Measurements from ENCODE around the gene SNED1. TPM values are rescaled to one million over a fixed set of nuclear protein-coding genes. Genes with fewer than 3 reads are reported as not detected.
A peak's percentile ranks its signal among the peaks of the same experiment; 100 is the strongest.

The SNED1 gene
- total and polyA plus RNA-seq, 9 donors: 16.7 to 69.5 (median 38.9) TPM

DNA sequence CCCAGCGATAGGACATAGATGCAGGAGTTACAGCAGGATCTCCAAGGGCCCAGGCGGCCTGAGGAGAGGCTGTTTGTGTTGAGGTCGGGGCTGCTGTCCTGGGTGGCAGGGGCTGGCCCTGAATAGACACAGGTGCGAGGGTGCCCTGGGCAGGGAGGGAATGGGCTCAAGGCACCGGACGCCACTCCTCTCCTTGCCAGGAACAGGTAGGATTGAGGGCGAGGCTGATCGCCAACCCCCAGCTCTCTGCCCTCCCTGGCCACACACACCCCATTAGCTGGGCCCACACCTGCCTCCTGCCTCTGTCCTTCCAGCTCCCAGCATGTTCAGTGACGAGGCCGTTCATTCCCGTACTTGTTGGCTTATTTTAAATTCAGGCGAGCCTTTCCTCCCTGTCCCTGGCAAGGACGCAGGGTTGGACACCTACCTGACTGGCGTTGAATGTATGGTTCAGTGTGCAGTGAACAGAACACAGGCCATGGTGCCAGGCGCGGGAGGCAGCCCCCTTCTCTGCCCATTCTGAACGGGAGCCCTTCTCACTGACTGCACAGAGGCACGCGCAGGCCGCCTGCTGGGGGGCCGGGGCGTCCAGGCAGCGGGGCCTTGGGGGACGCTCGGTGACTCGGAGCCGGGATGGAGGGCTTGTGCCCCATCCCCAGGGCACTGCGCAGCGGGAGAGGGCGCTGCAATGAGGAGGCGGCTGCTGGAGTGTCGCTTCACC lies 41.3 kb upstream of the SNED1 start:
- DNase-seq: peak in 3 of 5 donors; percentile 17 to 41 (median 33)
- no peak overlapping the region for H3K27ac ChIP-seq
- intact Hi-C loops (cut with DNase I): loop anchor here in 1 of 4 donors (5.0 kb wide), 1 partner anchor 40 kb away; no protein-coding TSS in a partner anchor
- H3K4me3 ChIP-seq: no peak overlapping the region
- TF ChIP-seq EP300 (IDR thresholded peaks at IDR 0.05): no peak
- TF ChIP-seq, protein P1, sequence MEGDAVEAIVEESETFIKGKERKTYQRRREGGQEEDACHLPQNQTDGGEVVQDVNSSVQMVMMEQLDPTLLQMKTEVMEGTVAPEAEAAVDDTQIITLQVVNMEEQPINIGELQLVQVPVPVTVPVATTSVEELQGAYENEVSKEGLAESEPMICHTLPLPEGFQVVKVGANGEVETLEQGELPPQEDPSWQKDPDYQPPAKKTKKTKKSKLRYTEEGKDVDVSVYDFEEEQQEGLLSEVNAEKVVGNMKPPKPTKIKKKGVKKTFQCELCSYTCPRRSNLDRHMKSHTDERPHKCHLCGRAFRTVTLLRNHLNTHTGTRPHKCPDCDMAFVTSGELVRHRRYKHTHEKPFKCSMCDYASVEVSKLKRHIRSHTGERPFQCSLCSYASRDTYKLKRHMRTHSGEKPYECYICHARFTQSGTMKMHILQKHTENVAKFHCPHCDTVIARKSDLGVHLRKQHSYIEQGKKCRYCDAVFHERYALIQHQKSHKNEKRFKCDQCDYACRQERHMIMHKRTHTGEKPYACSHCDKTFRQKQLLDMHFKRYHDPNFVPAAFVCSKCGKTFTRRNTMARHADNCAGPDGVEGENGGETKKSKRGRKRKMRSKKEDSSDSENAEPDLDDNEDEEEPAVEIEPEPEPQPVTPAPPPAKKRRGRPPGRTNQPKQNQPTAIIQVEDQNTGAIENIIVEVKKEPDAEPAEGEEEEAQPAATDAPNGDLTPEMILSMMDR (IDR thresholded peaks at IDR 0.05): no peak
- WGBS, 3 donors: 92 to 98% (median 95%) methylated on average over 32 of the region's 32 CpGs
- H3K9me3 ChIP-seq: no peaks in the 10 kb centered on the region
- no peaks in the 10 kb centered on the region for H3K36me3 ChIP-seq
- H3K27me3 ChIP-seq: no peaks in the 10 kb centered on the region
- peaks cover 26% of the 10 kb centered on the region for H3K4me1 ChIP-seq (ENCODE audit: insufficient read depth)

DNA sequence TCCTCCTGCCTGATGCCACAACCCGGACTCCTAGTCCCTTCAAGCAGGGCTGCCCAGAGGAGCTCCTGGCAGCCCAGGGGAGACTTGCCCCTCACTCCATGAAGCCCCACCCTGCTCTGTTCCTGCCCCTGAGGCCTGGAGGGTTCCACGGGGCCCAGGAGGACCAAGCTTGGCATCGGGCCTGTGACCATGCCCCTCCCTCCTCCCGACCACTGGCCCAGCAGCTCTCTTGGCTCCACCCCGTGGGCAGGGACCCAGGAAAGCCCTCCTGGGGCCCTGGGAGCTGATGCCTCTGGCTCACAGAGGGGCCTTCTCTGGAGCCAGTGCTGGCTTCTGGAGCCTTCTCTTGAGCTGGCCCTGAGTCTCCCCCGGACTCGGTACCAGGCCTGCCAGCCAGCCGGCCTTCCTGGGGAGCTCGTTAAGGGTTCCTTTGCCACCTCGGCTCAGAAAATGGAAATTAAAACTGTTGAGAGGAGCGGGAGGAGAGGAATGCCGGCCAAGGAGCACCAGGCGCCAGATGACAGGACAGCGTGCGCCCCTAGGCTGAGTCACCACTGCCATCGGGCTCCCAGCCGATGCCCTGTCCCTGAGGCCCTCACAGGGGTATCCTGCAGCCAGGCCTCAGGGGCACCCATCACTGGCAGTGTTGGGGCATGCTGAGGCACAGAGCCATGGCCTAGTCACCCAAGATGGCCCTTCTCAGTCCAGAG lies 40.6 kb upstream of the SNED1 start:
- no peaks in the 10 kb centered on the region for H3K9me3 ChIP-seq
- TF ChIP-seq EP300 (IDR thresholded peaks at IDR 0.05) (no peak), POLR2A (IDR thresholded peaks at IDR 0.05) (no peak)
- TF ChIP-seq, protein P1 (IDR thresholded peaks at IDR 0.05): no peak
- H3K27me3 ChIP-seq: no peaks in the 10 kb centered on the region

DNA sequence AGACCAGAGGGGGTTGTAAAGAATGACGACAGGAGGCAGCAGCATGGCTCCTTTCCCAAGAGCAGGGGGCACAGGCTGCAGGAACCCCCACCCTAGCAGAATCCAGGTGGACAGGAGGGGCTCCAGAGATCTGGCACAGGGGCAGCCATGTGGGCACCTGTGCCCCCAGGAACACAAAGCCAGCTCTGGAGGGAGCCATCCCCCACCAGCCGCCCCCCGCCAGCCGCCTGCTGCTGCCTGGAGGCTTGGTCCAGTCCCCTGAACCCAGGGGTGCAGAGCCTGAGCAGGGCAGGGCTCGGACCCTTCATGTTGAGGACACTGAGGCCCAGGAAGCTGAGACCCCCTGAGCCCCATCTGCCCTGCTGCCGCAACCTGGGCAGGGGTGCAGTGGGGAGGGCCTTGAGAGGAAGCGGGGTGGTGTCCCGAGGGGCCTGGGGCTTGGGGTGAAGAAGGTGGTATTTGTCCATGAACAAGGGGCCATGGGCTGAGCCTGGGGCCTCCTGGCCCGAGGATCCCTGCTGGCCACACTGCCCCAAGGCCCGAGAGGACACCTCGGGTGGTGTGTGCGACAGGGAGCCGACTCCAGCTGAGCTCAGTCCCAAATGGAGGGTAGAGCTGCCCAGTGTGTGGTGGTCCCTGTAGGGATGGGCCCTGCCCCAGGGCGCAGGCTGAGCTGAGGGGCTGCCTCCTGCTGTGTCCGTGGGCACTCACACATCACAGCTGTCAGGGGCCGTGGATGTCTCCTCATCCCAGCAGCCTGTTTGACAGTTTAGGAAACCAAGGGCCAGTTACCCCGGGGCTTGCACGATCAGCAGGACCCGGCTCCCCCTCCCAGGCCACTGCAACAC lies 39.8 kb upstream of the SNED1 start:
- no peaks in the 10 kb centered on the region for H3K27me3 ChIP-seq
- H3K9me3 ChIP-seq: no peaks in the 10 kb centered on the region
- H3K4me3 ChIP-seq: no peak overlapping the region
- intact Hi-C loops (cut with DNase I): loop anchor here in 2 of 4 donors (1.0 to 5.0 kb wide), 2 partner anchors 31 to 41 kb away; no protein-coding TSS in a partner anchor
- no peaks in the 10 kb centered on the region for H3K36me3 ChIP-seq
- peak in 3 of 5 donors; percentile 35 to 49 (median 46) for DNase-seq
- TF ChIP-seq, protein P1 (IDR thresholded peaks at IDR 0.05): no peak
- TF ChIP-seq EP300 (IDR thresholded peaks at IDR 0.05) (no peak), POLR2A (IDR thresholded peaks at IDR 0.05) (no peak)
- H3K27ac ChIP-seq: no peak overlapping the region
- WGBS, 3 donors: 96 to 98% (median 98%) methylated on average over 16 to 19 of the region's 19 CpGs
- peaks cover 33% of the 10 kb centered on the region for H3K4me1 ChIP-seq (ENCODE audit: insufficient read depth)

More for the DNA sequence above, 40.6 kb upstream of the SNED1 start:
- H3K4me3 ChIP-seq: no peak overlapping the region
- H3K36me3 ChIP-seq: no peaks in the 10 kb centered on the region
- H3K4me1 ChIP-seq (ENCODE audit: insufficient read depth): peaks cover 29% of the 10 kb centered on the region
- DNase-seq: peak; percentile 60 to 82 (median 69)
- no peak overlapping the region for H3K27ac ChIP-seq
- intact Hi-C loops (cut with DNase I): loop anchor here in 1 of 4 donors (5.0 kb wide), 1 partner anchor 41 kb away; no protein-coding TSS in a partner anchor
- 71 to 82% (median 77%) methylated on average over 17 of the region's 17 CpGs for WGBS, 3 donors
